Gastrocnemius medialis (tissue), 4 donors: ENCODE results near the gene POU3F3.

ENCODE experiments used
- CTCF ChIP-seq, 5 experiments: fragments of 450-650 bp in 3 of 5; fragments of 200-600 bp in 2 of 5; sonication (generic) in 2 of 5; IDR thresholded peaks in 4 of 5; conservative IDR thresholded peaks in 1 of 5; 1 replicate in 4 of 5; 2 replicates in 1 of 5; pipeline ENCODE4 v1.5.1; 2016 to 2019; ENCODE audit warnings: antibody characterized with exemption in 5 of 5, mild to moderate bottlenecking in 3 of 5, moderate library complexity in 3 of 5
- POLR2A ChIP-seq, 2 donors: fragments of 450-650 bp; IDR thresholded peaks; one replicate each; pipeline ENCODE4 v1.6.1; 2017; ENCODE audit warnings: antibody characterized with exemption in 2 of 2, mild to moderate bottlenecking in 2 of 2, moderate library complexity in 2 of 2

- no peak for TF ChIP-seq CTCF (IDR thresholded peaks at IDR 0.05 in 4 of 5, conservative IDR thresholded peaks at IDR 0.05 in 1 of 5)
- no peak for TF ChIP-seq POLR2A (IDR thresholded peaks at IDR 0.05)
Observed at GRCh38 chr2:104840156-104840555, 13.8 kb upstream of the POU3F3 start.
